ENCODE measurements around the gene DDAH1.

- TF ChIP-seq CTCF (IDR thresholded peaks at IDR 0.05) = no peak
- TF ChIP-seq POLR2A (IDR thresholded peaks at IDR 0.05) = no peak
Observed at GRCh38 chr1:85340427-85340826, 124.5 kb downstream of the DDAH1 start.
